ENCODE results near the gene MEIS2.

MEIS2 gene

DNA sequence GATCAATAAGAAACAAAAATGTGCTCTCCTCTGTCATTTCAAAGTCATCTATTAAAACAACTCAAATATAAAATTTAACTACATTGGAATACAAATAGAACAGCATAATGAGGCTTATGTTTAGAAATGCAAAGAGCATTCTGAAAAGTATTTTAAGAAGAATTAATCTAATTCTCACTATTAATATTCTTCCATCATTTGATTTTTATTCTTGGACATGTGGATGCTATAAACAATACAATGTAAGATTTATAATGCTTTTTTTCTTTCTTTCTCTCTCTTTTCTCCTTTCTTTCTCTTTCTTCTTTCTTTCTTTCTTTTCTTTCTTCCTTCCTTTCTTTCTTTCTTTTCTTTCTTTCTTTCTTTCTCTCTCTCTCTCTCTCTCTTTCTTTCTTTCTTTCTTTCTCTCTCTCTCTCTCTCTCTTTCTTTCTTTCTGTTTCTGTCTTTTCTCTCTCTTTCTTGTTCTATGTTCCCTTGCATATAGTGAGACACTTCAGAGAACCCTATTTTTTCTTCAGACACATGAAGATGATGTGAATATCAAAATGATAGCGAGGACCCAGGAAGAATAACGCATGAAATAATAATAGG, 32.6 kb upstream of the MEIS2 start:
- no peak for DNase-seq (ENCODE audit: extremely low spot score)
- ChIA-PET POLR2A (no interaction called here), CTCF (interaction anchor here (0.7 kb wide), 1 partner anchor 19 kb away, joined by 4 read pairs; no protein-coding TSS in a partner anchor)
- TF ChIP-seq NFRKB (IDR thresholded peaks at IDR 0.05) = no peak
- TF ChIP-seq ZNF384 (IDR thresholded peaks at IDR 0.05) = no peak
- TF ChIP-seq HDGF (IDR thresholded peaks at IDR 0.05; ENCODE audit: borderline replicate concordance) = no peak
- TF ChIP-seq ELF4 (IDR thresholded peaks at IDR 0.05) = no peak
- no peak for TF ChIP-seq BHLHE40 (IDR thresholded peaks at IDR 0.05; ENCODE audit: borderline replicate concordance)
- TF ChIP-seq LEF1 (IDR thresholded peaks at IDR 0.05; ENCODE audit: borderline replicate concordance) = no peak
- no peak for TF ChIP-seq TARDBP (IDR thresholded peaks at IDR 0.05)
- TF ChIP-seq FOXK2 (IDR thresholded peaks at IDR 0.05) = no peak
- no peak for TF ChIP-seq PKNOX1 (IDR thresholded peaks at IDR 0.05)
- no peak for TF ChIP-seq SP1 (IDR thresholded peaks at IDR 0.05)
- no peak for TF ChIP-seq FOXA1 (IDR thresholded peaks at IDR 0.05)
- TF ChIP-seq ARNT (IDR thresholded peaks at IDR 0.05) = no peak
- TF ChIP-seq FOXM1 (IDR thresholded peaks at IDR 0.05; ENCODE audit: borderline replicate concordance) = no peak

DNA sequence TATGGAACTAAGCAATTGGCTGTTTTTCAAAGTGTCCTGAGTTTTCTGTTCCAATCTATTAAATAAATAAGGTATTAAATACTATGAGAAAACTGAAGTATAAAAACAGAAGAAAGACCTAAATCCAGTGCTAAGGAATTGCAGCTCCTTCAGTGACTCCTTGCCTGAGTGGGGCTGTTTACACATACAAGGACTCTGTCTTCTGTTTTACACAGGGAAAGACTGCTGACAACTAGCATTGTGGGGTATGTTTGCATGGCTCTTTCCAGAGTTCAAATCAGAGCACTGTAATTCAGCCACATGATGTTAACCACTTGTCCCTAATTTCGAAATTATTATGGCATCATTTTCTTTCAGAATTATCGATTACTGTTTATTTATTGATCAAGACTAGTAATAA, 31.3 kb upstream of the MEIS2 start:
- DNase-seq (ENCODE audit: extremely low spot score) = no peak
- TF ChIP-seq ELF4 (IDR thresholded peaks at IDR 0.05) = no peak
- no peak for TF ChIP-seq SUZ12 (IDR thresholded peaks at IDR 0.05)
- no peak for TF ChIP-seq HDGF (IDR thresholded peaks at IDR 0.05; ENCODE audit: borderline replicate concordance)
- no peak for TF ChIP-seq ZNF384 (IDR thresholded peaks at IDR 0.05)
- TF ChIP-seq NFRKB (IDR thresholded peaks at IDR 0.05) = no peak
- ChIA-PET CTCF (no interaction called here), POLR2A (no interaction called here)

- no peak for TF ChIP-seq LEF1 (IDR thresholded peaks at IDR 0.05; ENCODE audit: borderline replicate concordance)
- ChIA-PET POLR2A (no interaction called here), CTCF (no interaction called here)
- no peak for DNase-seq (ENCODE audit: extremely low spot score)
These were observed 30.0 kb upstream of the MEIS2 start for GRCh38 chr15:37130356-37130755.

- ChIA-PET CTCF (no interaction called here), POLR2A (no interaction called here)
- no peak for DNase-seq (ENCODE audit: extremely low spot score)
- TF ChIP-seq BHLHE40 (IDR thresholded peaks at IDR 0.05; ENCODE audit: borderline replicate concordance) (no peak), FOXM1 (IDR thresholded peaks at IDR 0.05; ENCODE audit: borderline replicate concordance) (no peak)
These were observed 24.8 kb upstream of the MEIS2 start for GRCh38 chr15:37125143-37125542.

DNA sequence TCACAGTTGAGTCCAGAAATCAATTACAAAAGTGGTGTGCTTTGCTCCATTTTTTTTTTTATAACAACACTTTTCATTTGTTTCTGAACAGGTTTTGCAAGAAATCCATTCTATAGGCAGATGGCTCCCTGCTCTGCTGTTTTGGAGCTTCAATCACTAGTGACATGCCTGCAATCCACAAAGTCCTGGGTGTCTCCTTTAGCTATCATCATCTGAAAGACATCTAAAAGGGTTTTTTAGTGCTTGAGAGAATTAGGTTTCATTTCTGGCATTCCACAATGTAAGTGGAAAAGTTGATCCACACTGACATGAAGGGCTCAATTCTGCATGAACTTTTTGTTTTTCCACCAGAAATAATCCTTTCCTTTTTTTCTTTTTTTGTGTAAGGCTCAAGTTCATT, 24.0 kb upstream of the MEIS2 start:
- no peak for DNase-seq (ENCODE audit: extremely low spot score)
- TF ChIP-seq PKNOX1 (IDR thresholded peaks at IDR 0.05) (no peak), SP1 (IDR thresholded peaks at IDR 0.05) (no peak), L3MBTL2 (conservative IDR thresholded peaks at IDR 0.05) (no peak), ARNT (IDR thresholded peaks at IDR 0.05) (no peak), FOXM1 (IDR thresholded peaks at IDR 0.05; ENCODE audit: borderline replicate concordance) (no peak), CTBP1 (IDR thresholded peaks at IDR 0.05; ENCODE audit: borderline replicate concordance) (no peak), NFRKB (IDR thresholded peaks at IDR 0.05) (no peak), FOXA1 (IDR thresholded peaks at IDR 0.05) (no peak), FOXK2 (IDR thresholded peaks at IDR 0.05) (no peak), SUZ12 (IDR thresholded peaks at IDR 0.05) (no peak), LEF1 (IDR thresholded peaks at IDR 0.05; ENCODE audit: borderline replicate concordance) (no peak), HDGF (IDR thresholded peaks at IDR 0.05; ENCODE audit: borderline replicate concordance) (no peak)
- CTCF ChIA-PET = no interaction called here
- POLR2A ChIA-PET = interaction anchor here (1.1 kb wide), 1 partner anchor 23 kb away, joined by 5 read pairs; no protein-coding TSS in a partner anchor

- ChIA-PET CTCF (no interaction called here), POLR2A (no interaction called here)
- no peak for DNase-seq (ENCODE audit: extremely low spot score)
- TF ChIP-seq NFRKB (IDR thresholded peaks at IDR 0.05) (no peak), FOXM1 (IDR thresholded peaks at IDR 0.05; ENCODE audit: borderline replicate concordance) (no peak), SUZ12 (IDR thresholded peaks at IDR 0.05) (no peak), ARNT (IDR thresholded peaks at IDR 0.05) (no peak), ELF4 (IDR thresholded peaks at IDR 0.05) (no peak), LEF1 (IDR thresholded peaks at IDR 0.05; ENCODE audit: borderline replicate concordance) (no peak), CTBP1 (IDR thresholded peaks at IDR 0.05; ENCODE audit: borderline replicate concordance) (no peak), FOXA1 (IDR thresholded peaks at IDR 0.05) (no peak), SP1 (IDR thresholded peaks at IDR 0.05) (no peak), PKNOX1 (IDR thresholded peaks at IDR 0.05) (no peak), BHLHE40 (IDR thresholded peaks at IDR 0.05; ENCODE audit: borderline replicate concordance) (no peak), HDGF (IDR thresholded peaks at IDR 0.05; ENCODE audit: borderline replicate concordance) (no peak), TARDBP (IDR thresholded peaks at IDR 0.05) (no peak), FOXK2 (IDR thresholded peaks at IDR 0.05) (no peak), ZNF384 (IDR thresholded peaks at IDR 0.05) (no peak), L3MBTL2 (conservative IDR thresholded peaks at IDR 0.05) (no peak)
These were observed 22.4 kb upstream of the MEIS2 start for GRCh38 chr15:37122703-37123102.

DNA sequence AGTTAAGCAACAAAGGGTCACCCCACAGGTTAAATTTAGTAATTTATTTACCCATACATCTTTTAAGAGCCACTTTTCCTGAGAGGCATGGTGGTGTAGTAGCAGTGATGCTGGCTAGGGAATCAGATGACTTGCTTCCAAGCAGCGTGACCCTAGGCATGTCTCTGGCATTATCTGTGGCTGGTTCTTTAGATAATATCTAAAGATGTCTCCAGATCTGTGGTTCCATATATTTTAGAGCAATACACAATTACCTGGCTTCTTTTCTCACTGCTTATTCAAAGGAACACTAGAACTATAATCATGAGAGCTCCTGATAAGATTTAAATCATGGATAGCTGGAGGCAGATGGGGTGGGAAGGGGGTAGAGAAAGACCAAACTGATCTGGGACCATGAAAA, 21.1 kb upstream of the MEIS2 start:
- no peak for DNase-seq (ENCODE audit: extremely low spot score)
- ChIA-PET CTCF (no interaction called here), POLR2A (no interaction called here)
- no peak for TF ChIP-seq TARDBP (IDR thresholded peaks at IDR 0.05)

Data from HEK293T (cell line).